Esophagus squamous epithelium (tissue), 5 donors: ENCODE results near the gene ZDHHC8. TPM values are rescaled to one million over a fixed set of nuclear protein-coding genes. Genes with fewer than 3 reads are reported as not detected.

Source experiments
- DNase-seq: peaks from one replicate; lab custom pipeline; 2025; lab: John Stamatoyannopoulos, UW
- H3K27ac ChIP-seq, 4 donors: fragments of 200-600 bp; sonication (generic); one replicate each; pipeline ENCODE4 v1.5.1; 2016 to 2019; ENCODE audit warnings: mild to moderate bottlenecking in 1 of 4
- H3K27me3 ChIP-seq, 4 donors: fragments of 200-600 bp; sonication (generic); 1 replicate in 3 of 4; 2 replicates in 1 of 4; pipeline versions ENCODE4 v1.5.1 to v1.6.0; 2017 to 2021; ENCODE audit warnings: antibody characterized with exemption in 1 of 4
- H3K36me3 ChIP-seq, 3 donors: fragments of 200-600 bp; sonication (generic); one replicate each; pipeline ENCODE4 v1.5.1; 2016 to 2019
- H3K4me1 ChIP-seq, 3 donors: fragments of 200-600 bp; sonication (generic); one replicate each; pipeline ENCODE4 v1.5.1; 2017 to 2019
- H3K4me3 ChIP-seq, 4 donors: fragments of 200-600 bp; sonication (generic); 1 replicate in 3 of 4; 2 replicates in 1 of 4; pipeline ENCODE4 v1.5.1; 2016 to 2019; ENCODE audit warnings: mild to moderate bottlenecking in 2 of 4, moderate library complexity in 1 of 4
- H3K9me3 ChIP-seq, 3 donors: fragments of 200-600 bp; sonication (generic); one replicate each; pipeline ENCODE4 v1.5.1; 2016 to 2019
- CTCF ChIP-seq, 6 experiments: fragments of 450-650 bp in 4 of 6; fragments of 200-600 bp in 2 of 6; sonication (generic) in 2 of 6; IDR thresholded peaks; one replicate each; pipeline ENCODE4 v1.5.1; 2016 to 2019; ENCODE audit warnings: antibody characterized with exemption in 6 of 6, mild to moderate bottlenecking in 4 of 6, moderate library complexity in 4 of 6
- POLR2A ChIP-seq, 4 donors: fragments of 450-650 bp; IDR thresholded peaks; one replicate each; pipeline ENCODE4 v1.6.1; 2017; ENCODE audit warnings: antibody characterized with exemption in 4 of 4, mild to moderate bottlenecking in 4 of 4, moderate library complexity in 3 of 4
- WGBS, 2 donors: methylation state at CpG; one replicate each; pipeline ENCODE4 v1.1.5; 2018; 5-methylcytosine and 5-hydroxymethylcytosine counted together
- intact Hi-C: fragments of 100-400 bp; cut with DNase I; formaldehyde crosslinking; loops from one replicate; pipeline ENCODE4 v1.15.0; 2022
- total RNA-seq, 4 donors: library from RNA; depleted of rRNA; stranded (reverse); fragments of >200 nt; gene quantifications; one replicate each; pipeline ENCODE4 v1.1.0, GENCODE V29; 2016
- donor health status: DM: yes; HTN: yes; CAD: no.

Gene ZDHHC8
- total RNA-seq, 4 donors from 2014 or later, result 14.7 to 22.9 (median 18.6) TPM

- intact Hi-C loops, result no loop called here
- Histone ChIP-seq H3K36me3 (peaks cover 0 to 27% (median 4%) of the 10 kb centered on the region in 3 donors), H3K4me3 (no peak overlapping the region), H3K4me1 (peaks cover 34 to 68% (median 59%) of the 10 kb centered on the region in 3 donors), H3K27me3 (no peaks in the 10 kb centered on the region), H3K9me3 (no peaks in the 10 kb centered on the region), H3K27ac (no peak overlapping the region)
- no peak for DNase-seq
- WGBS, 2 donors, result 82 to 89% methylated on average over 4 to 5 of the region's 5 CpGs
- TF ChIP-seq POLR2A (IDR thresholded peaks at IDR 0.05) (no peak), CTCF (IDR thresholded peaks at IDR 0.05) (no peak)
Observed at GRCh38 chr22:20136603-20136873, 4.9 kb downstream of the ZDHHC8 start.

DNA sequence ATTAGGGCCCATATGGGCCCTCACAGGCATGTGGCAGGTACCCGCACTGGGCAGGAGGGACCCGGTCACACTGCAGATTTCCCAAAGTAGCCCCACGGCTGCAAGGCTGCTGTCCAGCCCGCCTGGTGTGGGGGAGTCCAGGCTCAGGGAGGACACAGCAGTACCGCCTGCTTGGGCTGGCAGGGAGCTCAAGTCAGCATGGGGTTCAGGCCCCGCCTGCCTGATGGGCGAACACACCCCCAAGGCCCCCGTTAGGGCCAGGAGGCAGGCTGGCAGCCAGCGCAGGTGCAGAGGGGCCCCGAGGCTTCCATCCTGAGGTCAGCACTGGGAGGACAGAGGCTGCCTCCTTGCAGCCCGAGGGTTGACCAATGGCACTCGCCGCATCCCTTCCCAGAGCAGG is 5.5 kb downstream of the ZDHHC8 start:
- H3K36me3 ChIP-seq, result peaks cover 0 to 33% (median 4%) of the 10 kb centered on the region in 3 donors
- WGBS, 2 donors, result 71 to 100% methylated on average over 1 to 3 of the region's 13 CpGs
- H3K4me1 ChIP-seq, result peaks cover 34 to 67% (median 59%) of the 10 kb centered on the region in 3 donors
- TF ChIP-seq POLR2A (IDR thresholded peaks at IDR 0.05), result no peak
- TF ChIP-seq CTCF (IDR thresholded peaks at IDR 0.05), result no peak
- no peaks in the 10 kb centered on the region for H3K9me3 ChIP-seq
- no peak for DNase-seq
- no peaks in the 10 kb centered on the region for H3K27me3 ChIP-seq
- intact Hi-C loops, result no loop called here
- H3K27ac ChIP-seq, result no peak overlapping the region
- no peak overlapping the region for H3K4me3 ChIP-seq

DNA sequence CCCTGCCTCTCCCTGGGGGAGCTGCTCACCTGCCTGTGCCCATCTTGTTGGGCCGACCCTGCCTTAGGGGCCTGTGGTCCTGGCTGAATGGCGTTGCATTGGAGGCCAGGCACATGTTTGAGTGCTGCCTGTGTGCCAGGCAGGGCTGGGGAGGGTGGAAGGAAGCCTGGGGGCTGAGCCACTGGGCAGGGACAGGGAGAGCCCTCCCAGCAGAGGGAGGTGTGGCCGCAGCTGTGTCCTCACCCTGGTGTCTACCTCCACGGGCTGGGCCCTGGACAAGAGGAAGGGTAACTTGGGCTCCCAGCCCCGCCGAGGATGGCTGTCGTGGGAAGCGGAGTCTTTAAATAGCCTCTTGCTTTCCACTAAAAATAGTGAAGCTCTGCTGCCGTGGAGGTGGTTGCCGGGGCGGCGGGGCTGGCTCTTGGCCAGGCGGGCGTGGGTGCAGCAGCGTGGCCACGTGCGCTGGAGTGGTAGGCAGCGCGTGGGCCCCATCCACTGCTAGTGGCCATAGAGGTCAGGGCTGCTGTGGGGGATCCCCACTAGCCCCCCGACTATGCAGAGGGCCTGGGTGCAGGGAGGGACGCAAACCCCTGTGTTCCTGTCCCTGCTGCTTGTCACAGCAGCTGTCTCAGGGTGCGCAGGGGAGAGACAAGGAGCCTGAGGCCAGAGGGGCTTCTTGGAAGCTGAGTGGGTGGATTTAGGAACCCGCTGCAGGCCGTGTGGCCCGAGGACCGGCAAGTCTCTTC is 6.2 kb downstream of the ZDHHC8 start:
- Histone ChIP-seq H3K4me1 (peaks cover 26 to 59% (median 54%) of the 10 kb centered on the region in 3 donors), H3K4me3 (no peak overlapping the region), H3K27me3 (no peaks in the 10 kb centered on the region), H3K27ac (no peak overlapping the region), H3K36me3 (peaks cover 0 to 40% (median 4%) of the 10 kb centered on the region in 3 donors), H3K9me3 (no peaks in the 10 kb centered on the region)
- intact Hi-C loops, result no loop called here
- WGBS, 2 donors, result 36 to 43% methylated on average over 3 to 10 of the region's 26 CpGs
- TF ChIP-seq CTCF (IDR thresholded peaks at IDR 0.05) (no peak), POLR2A (IDR thresholded peaks at IDR 0.05) (no peak)
- no peak for DNase-seq

GRCh38 chr22:20138417-20138738 is 6.8 kb downstream of the ZDHHC8 start:
- no peak for DNase-seq
- H3K27ac ChIP-seq, result no peak overlapping the region
- WGBS, 2 donors, result 10 to 48% methylated on average over 2 of the region's 4 CpGs

More at GRCh38 chr22:20138417-20138738, 6.8 kb downstream of the ZDHHC8 start:
- H3K4me1 ChIP-seq, result peaks cover 22 to 59% (median 49%) of the 10 kb centered on the region in 3 donors
- TF ChIP-seq CTCF (IDR thresholded peaks at IDR 0.05) (no peak), POLR2A (IDR thresholded peaks at IDR 0.05) (no peak)
- intact Hi-C loops, result no loop called here
- H3K36me3 ChIP-seq, result peaks cover 0 to 45% (median 4%) of the 10 kb centered on the region in 3 donors
- no peaks in the 10 kb centered on the region for H3K9me3 ChIP-seq
- no peak overlapping the region for H3K4me3 ChIP-seq
- H3K27me3 ChIP-seq, result no peaks in the 10 kb centered on the region
